Activated T-cell treated with anti-CD3 and anti-CD28 coated beads, Interleukin-2, amount 50 U/mL, for 24 hours (primary cell): ENCODE data around the gene MINDY2.

ENCODE experiments used
- DNase-seq: peaks from one replicate; pipeline ENCODE4 v3.0.0-alpha.2; 2020
- H3K27ac Mint-ChIP-seq: 2 replicates; pipeline ENCODE4 v1.8.0; 2020; ENCODE audit warnings: mild to moderate bottlenecking, mixed read lengths
- H3K27me3 Mint-ChIP-seq: 2 replicates; pipeline ENCODE4 v1.8.0; 2020; ENCODE audit warnings: mixed read lengths
- H3K36me3 Mint-ChIP-seq: 2 replicates; pipeline ENCODE4 v1.8.0; 2020; ENCODE audit warnings: low read depth, mixed read lengths
- H3K4me1 Mint-ChIP-seq: 2 replicates; pipeline ENCODE4 v1.8.0; 2020; ENCODE audit warnings: low read depth, mixed read lengths
- H3K4me3 Mint-ChIP-seq: 2 replicates; pipeline ENCODE4 v1.8.0; 2020; ENCODE audit warnings: mild to moderate bottlenecking, moderate library complexity, mixed read lengths
- H3K9me3 Mint-ChIP-seq: 2 replicates; pipeline ENCODE4 v1.8.0; 2020; ENCODE audit warnings: mixed read lengths

Gene MINDY2

GRCh38 chr15:58742819-58743502, 28.1 kb upstream of the MINDY2 start:
- no peak overlapping the region for H3K27ac Mint-ChIP-seq
- H3K4me1 Mint-ChIP-seq = peaks cover 74% of the 10 kb centered on the region
- H3K9me3 Mint-ChIP-seq = no peaks in the 10 kb centered on the region

GRCh38 chr15:58746174-58746573, 24.9 kb upstream of the MINDY2 start:
- H3K27ac Mint-ChIP-seq = no peak overlapping the region
- DNase-seq = no peak
- H3K9me3 Mint-ChIP-seq = no peaks in the 10 kb centered on the region
- H3K36me3 Mint-ChIP-seq = peaks cover 23% of the 10 kb centered on the region
- H3K4me3 Mint-ChIP-seq = peak overlapping the region; percentile 36
- H3K27me3 Mint-ChIP-seq = no peaks in the 10 kb centered on the region
- peaks cover 65% of the 10 kb centered on the region for H3K4me1 Mint-ChIP-seq

More at GRCh38 chr15:58742819-58743502, 28.1 kb upstream of the MINDY2 start:
- Mint-ChIP-seq H3K36me3 (peaks cover 9% of the 10 kb centered on the region), H3K27me3 (no peaks in the 10 kb centered on the region), H3K4me3 (no peak overlapping the region)
- DNase-seq = no peak

- Mint-ChIP-seq H3K4me1 (peaks cover 45% of the 10 kb centered on the region), H3K36me3 (peaks cover 21% of the 10 kb centered on the region), H3K9me3 (no peaks in the 10 kb centered on the region), H3K27ac (peak overlapping the region; percentile 88), H3K27me3 (no peaks in the 10 kb centered on the region), H3K4me3 (peak overlapping the region; percentile 89)
- no peak for DNase-seq
These were observed 22.9 kb upstream of the MINDY2 start for GRCh38 chr15:58748040-58748851.

GRCh38 chr15:58748852-58749531, 22.1 kb upstream of the MINDY2 start:
- Mint-ChIP-seq H3K27ac (peak overlapping the region; percentile 96), H3K4me3 (peak overlapping the region; percentile 89), H3K27me3 (no peaks in the 10 kb centered on the region), H3K4me1 (peaks cover 41% of the 10 kb centered on the region), H3K36me3 (peaks cover 19% of the 10 kb centered on the region), H3K9me3 (no peaks in the 10 kb centered on the region)
- DNase-seq = peak; percentile 69

GRCh38 chr15:58749532-58750337, 21.4 kb upstream of the MINDY2 start, which contains the start of gene ADAM10:
Gene ADAM10, minus strand, starts transcription at chr15:58749707. Its CDS starts 173 bp downstream, at chr15:58749534.
- Mint-ChIP-seq H3K4me1 (peaks cover 35% of the 10 kb centered on the region), H3K9me3 (no peaks in the 10 kb centered on the region), H3K27ac (peak within 1 kb of the TSS; percentile 96), H3K36me3 (peaks cover 19% of the 10 kb centered on the region), H3K4me3 (peak within 1 kb of the TSS; percentile 89), H3K27me3 (no peaks in the 10 kb centered on the region)
- peak; percentile 99 for DNase-seq

GRCh38 chr15:58752716-58753115, 18.4 kb upstream of the MINDY2 start:
- no peaks in the 10 kb centered on the region for H3K27me3 Mint-ChIP-seq
- no peak overlapping the region for H3K27ac Mint-ChIP-seq
- H3K4me1 Mint-ChIP-seq = peaks cover 15% of the 10 kb centered on the region
- H3K4me3 Mint-ChIP-seq = no peak overlapping the region
- no peaks in the 10 kb centered on the region for H3K9me3 Mint-ChIP-seq
- H3K36me3 Mint-ChIP-seq = peaks cover 15% of the 10 kb centered on the region
- DNase-seq = no peak

GRCh38 chr15:58755350-58755749, 15.8 kb upstream of the MINDY2 start:
- Mint-ChIP-seq H3K36me3 (no peaks in the 10 kb centered on the region), H3K9me3 (no peaks in the 10 kb centered on the region), H3K27me3 (no peaks in the 10 kb centered on the region), H3K4me1 (peaks cover 6% of the 10 kb centered on the region), H3K27ac (no peak overlapping the region), H3K4me3 (no peak overlapping the region)
- DNase-seq = no peak

GRCh38 chr15:58755956-58756355, 15.1 kb upstream of the MINDY2 start:
- peaks cover 3% of the 10 kb centered on the region for H3K4me1 Mint-ChIP-seq
- no peak overlapping the region for H3K27ac Mint-ChIP-seq
- H3K9me3 Mint-ChIP-seq = no peaks in the 10 kb centered on the region

GRCh38 chr15:58758141-58758540, 13.0 kb upstream of the MINDY2 start:
- H3K36me3 Mint-ChIP-seq = no peaks in the 10 kb centered on the region
- no peaks in the 10 kb centered on the region for H3K27me3 Mint-ChIP-seq
- no peak overlapping the region for H3K4me3 Mint-ChIP-seq
- peaks cover 7% of the 10 kb centered on the region for H3K4me1 Mint-ChIP-seq
- H3K27ac Mint-ChIP-seq = no peak overlapping the region
- no peaks in the 10 kb centered on the region for H3K9me3 Mint-ChIP-seq
- DNase-seq = no peak

More at GRCh38 chr15:58755956-58756355, 15.1 kb upstream of the MINDY2 start:
- Mint-ChIP-seq H3K4me3 (no peak overlapping the region), H3K27me3 (no peaks in the 10 kb centered on the region), H3K36me3 (no peaks in the 10 kb centered on the region)
- DNase-seq = no peak

- no peaks in the 10 kb centered on the region for H3K36me3 Mint-ChIP-seq
- H3K9me3 Mint-ChIP-seq = peaks cover 4% of the 10 kb centered on the region
- H3K4me3 Mint-ChIP-seq = no peak overlapping the region
- no peaks in the 10 kb centered on the region for H3K27me3 Mint-ChIP-seq
- peaks cover 7% of the 10 kb centered on the region for H3K4me1 Mint-ChIP-seq
- no peak overlapping the region for H3K27ac Mint-ChIP-seq
- no peak for DNase-seq
These were observed 10.6 kb upstream of the MINDY2 start for GRCh38 chr15:58760385-58761009.

- no peaks in the 10 kb centered on the region for H3K36me3 Mint-ChIP-seq
- H3K4me1 Mint-ChIP-seq = peaks cover 7% of the 10 kb centered on the region
- H3K4me3 Mint-ChIP-seq = no peak overlapping the region
- H3K9me3 Mint-ChIP-seq = peaks cover 4% of the 10 kb centered on the region
- H3K27ac Mint-ChIP-seq = no peak overlapping the region
- DNase-seq = no peak
- no peaks in the 10 kb centered on the region for H3K27me3 Mint-ChIP-seq
These were observed 10.1 kb upstream of the MINDY2 start for GRCh38 chr15:58761010-58761388.

GRCh38 chr15:58762285-58762684, 8.8 kb upstream of the MINDY2 start:
- DNase-seq = no peak
- Mint-ChIP-seq H3K27me3 (no peaks in the 10 kb centered on the region), H3K27ac (no peak overlapping the region), H3K4me1 (peaks cover 7% of the 10 kb centered on the region), H3K9me3 (peaks cover 4% of the 10 kb centered on the region), H3K36me3 (no peaks in the 10 kb centered on the region), H3K4me3 (no peak overlapping the region)

- no peaks in the 10 kb centered on the region for H3K36me3 Mint-ChIP-seq
- H3K4me3 Mint-ChIP-seq = no peak overlapping the region
- H3K27ac Mint-ChIP-seq = no peak overlapping the region
- no peaks in the 10 kb centered on the region for H3K27me3 Mint-ChIP-seq
- no peak for DNase-seq
- H3K9me3 Mint-ChIP-seq = peaks cover 4% of the 10 kb centered on the region
- H3K4me1 Mint-ChIP-seq = peaks cover 7% of the 10 kb centered on the region
These were observed 8.4 kb upstream of the MINDY2 start for GRCh38 chr15:58762731-58763130.

GRCh38 chr15:58764468-58764867, 6.6 kb upstream of the MINDY2 start:
- no peak for DNase-seq
- peaks cover 9% of the 10 kb centered on the region for H3K4me1 Mint-ChIP-seq
- H3K27me3 Mint-ChIP-seq = no peaks in the 10 kb centered on the region
- H3K9me3 Mint-ChIP-seq = peaks cover 4% of the 10 kb centered on the region
- H3K4me3 Mint-ChIP-seq = no peak overlapping the region
- H3K27ac Mint-ChIP-seq = no peak overlapping the region
- H3K36me3 Mint-ChIP-seq = no peaks in the 10 kb centered on the region
